MM.1S (cell line): ENCODE results near the gene EME2.

Source experiments
- DNase-seq: peaks from one replicate; pipeline ENCODE4 v3.0.0-alpha.2; 2015
- H2AFZ ChIP-seq: fragments of 300-600 bp; sonication (generic); 2 replicates; pipeline ENCODE4 v1.6.0; 2016; ENCODE audit warnings: antibody characterized with exemption, low read length
- H3F3A ChIP-seq: fragments of 300-600 bp; sonication (generic); 2 replicates; pipeline ENCODE4 v1.6.1; 2016; ENCODE audit warnings: mild to moderate bottlenecking, antibody characterized with exemption, low read length, moderate library complexity, mixed read lengths; ENCODE audit not compliant: insufficient read depth
- H3K27ac ChIP-seq: fragments of 300-600 bp; sonication (generic); 2 replicates; pipeline ENCODE4 v1.5.1; 2016; ENCODE audit warnings: mild to moderate bottlenecking, low read length
- H3K27me3 ChIP-seq: fragments of 300-600 bp; sonication (generic); replicated peaks from 2 replicates; pipeline ENCODE4 v1.6.0; 2016; ENCODE audit warnings: low read length; ENCODE audit not compliant: insufficient read depth
- H3K36me3 ChIP-seq: fragments of 300-600 bp; sonication (generic); replicated peaks from 2 replicates; pipeline ENCODE4 v1.6.1; 2016; ENCODE audit warnings: mild to moderate bottlenecking, low read length, mixed read lengths; ENCODE audit not compliant: insufficient read depth
- H3K4me1 ChIP-seq: fragments of 300-600 bp; sonication (generic); 2 replicates; pipeline ENCODE4 v1.6.1; 2016; ENCODE audit warnings: low read length, mixed read lengths
- H3K4me2 ChIP-seq: fragments of 300-600 bp; sonication (generic); 2 replicates; pipeline ENCODE4 v1.6.0; 2016; ENCODE audit warnings: low read depth, low read length
- H3K4me3 ChIP-seq: fragments of 300-600 bp; sonication (generic); 2 replicates; pipeline ENCODE4 v1.5.1; 2016; ENCODE audit warnings: low read length, mixed read lengths
- H3K79me2 ChIP-seq: fragments of 300-600 bp; sonication (generic); 2 replicates; pipeline ENCODE4 v1.6.1; 2016; ENCODE audit warnings: mixed run types, low read length, mixed read lengths
- H3K9ac ChIP-seq: fragments of 300-600 bp; sonication (generic); 2 replicates; pipeline ENCODE4 v1.6.1; 2016; ENCODE audit warnings: low read length, mixed read lengths
- H3K9me2 ChIP-seq: fragments of 300-600 bp; sonication (generic); replicated peaks from 2 replicates; pipeline ENCODE4 v1.6.1; 2016; ENCODE audit warnings: mild to moderate bottlenecking, low read length, mixed read lengths; ENCODE audit not compliant: insufficient read depth
- H3K9me3 ChIP-seq: fragments of 300-600 bp; sonication (generic); replicated peaks from 2 replicates; pipeline ENCODE4 v1.6.1; 2016; ENCODE audit warnings: mild to moderate bottlenecking, low read length, mixed read lengths; ENCODE audit not compliant: insufficient read depth
- H4K20me1 ChIP-seq: fragments of 300-600 bp; sonication (generic); 2 replicates; pipeline ENCODE4 v1.6.1; 2016; ENCODE audit warnings: mild to moderate bottlenecking, low read length, moderate library complexity, mixed read lengths; ENCODE audit not compliant: insufficient read depth
- CTCF ChIP-seq: fragments of 300-600 bp; sonication (generic); IDR thresholded peaks from 2 replicates; pipeline ENCODE4 v1.5.1; 2016; ENCODE audit warnings: antibody characterized with exemption, low read length, mixed read lengths
- EZH2 ChIP-seq: fragments of 300-600 bp; sonication (generic); optimal IDR thresholded peaks from 2 replicates; pipeline ENCODE3; 2017; ENCODE audit warnings: low read depth, mild to moderate bottlenecking, antibody characterized with exemption, low read length, mixed read lengths
- EZH2phosphoT487 ChIP-seq: fragments of 300-600 bp; sonication (generic); IDR thresholded peaks from 2 replicates; pipeline ENCODE4 v1.6.1; 2018; ENCODE audit warnings: antibody characterized with exemption, low read length

The EME2 gene

GRCh38 chr16:1818204-1818872, 45.7 kb downstream of the EME2 start:
- Histone ChIP-seq H3K4me3 (no peak overlapping the region), H3K9me3 (no peaks in the 10 kb centered on the region), H2AFZ (no peak overlapping the region), H3K4me2 (no peak overlapping the region), H3K4me1 (no peaks in the 10 kb centered on the region), H3K9me2 (no peaks in the 10 kb centered on the region), H3K79me2 (peaks cover 15% of the 10 kb centered on the region), H3K36me3 (no peaks in the 10 kb centered on the region), H3K27ac (no peak overlapping the region), H3F3A (no peaks in the 10 kb centered on the region), H3K27me3 (no peaks in the 10 kb centered on the region), H4K20me1 (no peaks in the 10 kb centered on the region), H3K9ac (no peak overlapping the region)
- DNase-seq = no peak
- TF ChIP-seq CTCF = no peak
- TF ChIP-seq EZH2phosphoT487 = no peak
- TF ChIP-seq EZH2 = no peak

- Histone ChIP-seq H3K9me3 (no peaks in the 10 kb centered on the region), H3K4me3 (no peak overlapping the region), H3F3A (no peaks in the 10 kb centered on the region), H4K20me1 (no peaks in the 10 kb centered on the region), H3K9me2 (no peaks in the 10 kb centered on the region), H2AFZ (no peak overlapping the region), H3K4me2 (no peak overlapping the region), H3K27me3 (no peaks in the 10 kb centered on the region), H3K9ac (no peak overlapping the region), H3K79me2 (peaks cover 16% of the 10 kb centered on the region), H3K36me3 (no peaks in the 10 kb centered on the region), H3K27ac (no peak overlapping the region), H3K4me1 (no peaks in the 10 kb centered on the region)
- TF ChIP-seq EZH2phosphoT487 (no peak), EZH2 (no peak), CTCF (no peak)
- DNase-seq = no peak
These were observed 46.4 kb downstream of the EME2 start for GRCh38 chr16:1818873-1819525.

DNA sequence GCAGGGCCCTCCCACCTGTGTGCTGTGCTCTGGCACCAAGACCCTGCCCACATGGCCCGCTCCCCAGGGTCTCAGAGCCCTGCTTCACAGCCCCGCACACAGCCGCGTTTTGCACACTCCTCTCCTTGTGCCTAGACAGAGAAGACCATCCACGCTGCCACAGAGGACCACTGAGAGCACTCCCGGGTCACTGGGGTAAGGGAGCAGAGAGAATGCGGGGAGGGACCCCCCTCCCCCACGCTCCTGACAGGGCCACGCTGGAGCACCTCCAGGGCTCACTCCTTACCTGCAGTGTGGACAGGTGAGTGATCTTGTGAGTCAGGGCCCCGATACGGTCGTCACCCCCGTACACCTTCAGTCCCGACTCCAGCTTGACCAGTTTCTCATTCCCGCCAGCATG, 47.0 kb downstream of the EME2 start:
- peaks cover 22% of the 10 kb centered on the region for H3K79me2 ChIP-seq

More for the DNA sequence above, 47.0 kb downstream of the EME2 start:
- Histone ChIP-seq H4K20me1 (no peaks in the 10 kb centered on the region), H3K9me2 (no peaks in the 10 kb centered on the region), H3K27ac (no peak overlapping the region), H3K4me3 (no peak overlapping the region), H3K36me3 (no peaks in the 10 kb centered on the region), H3K9me3 (no peaks in the 10 kb centered on the region), H3K4me1 (no peaks in the 10 kb centered on the region), H3K9ac (no peak overlapping the region), H2AFZ (no peak overlapping the region), H3K4me2 (no peak overlapping the region), H3K27me3 (no peaks in the 10 kb centered on the region), H3F3A (no peaks in the 10 kb centered on the region)
- no peak for DNase-seq
- no peak for TF ChIP-seq CTCF
- TF ChIP-seq EZH2phosphoT487 = no peak
- TF ChIP-seq EZH2 = no peak
